HL-60 (cell line): ENCODE results near the gene TSPAN18.

Experiments
- CTCF ChIP-seq: IDR thresholded peaks from one replicate; pipeline ENCODE4 v1.5.1; 2011; ENCODE audit warnings: low read length, control low read depth, inconsistent platforms; ENCODE audit not compliant: insufficient read depth
- POLR2AphosphoS5 ChIP-seq: IDR thresholded peaks from 2 replicates; pipeline ENCODE4 v1.6.1; 2012; ENCODE audit warnings: low read depth
- REST ChIP-seq: IDR thresholded peaks from 2 replicates; pipeline ENCODE4 v1.6.1; 2012; ENCODE audit warnings: low read depth; ENCODE audit not compliant: insufficient replicate concordance

- no peak for TF ChIP-seq CTCF
- no peak for TF ChIP-seq POLR2AphosphoS5
- no peak for TF ChIP-seq REST
Measured at GRCh38 chr11:44954051-44954906, 227.5 kb downstream of the TSPAN18 start.
